ENCODE measurements around the gene ADGRA1.

The ADGRA1 gene

DNA sequence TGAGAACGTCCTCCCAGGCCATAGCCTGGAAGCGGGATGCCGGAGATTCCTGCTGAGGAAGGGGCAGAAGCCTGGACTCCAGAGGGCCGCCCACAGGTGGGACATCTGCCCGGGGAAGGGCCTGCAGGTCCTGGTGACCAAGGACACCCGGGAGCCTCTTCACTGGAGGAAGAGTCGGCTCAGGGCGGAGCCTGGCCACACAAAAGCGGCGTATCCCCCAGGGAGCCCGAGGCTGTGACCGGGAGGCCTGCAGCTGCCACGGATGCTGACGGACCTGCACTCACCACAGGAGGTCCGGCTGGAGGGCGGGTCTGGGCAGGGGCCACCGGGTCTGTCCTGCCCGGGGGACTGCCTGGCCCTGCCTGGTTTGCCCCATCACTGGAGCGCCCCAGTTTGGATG lies 15.5 kb upstream of the ADGRA1 start:
- DNase-seq (ENCODE audit: low spot score): no peak
- POLR2A ChIA-PET (ENCODE audit: low non-redundant PET): no interaction called here
- CTCF ChIA-PET: no interaction called here
- TF ChIP-seq, protein P1, sequence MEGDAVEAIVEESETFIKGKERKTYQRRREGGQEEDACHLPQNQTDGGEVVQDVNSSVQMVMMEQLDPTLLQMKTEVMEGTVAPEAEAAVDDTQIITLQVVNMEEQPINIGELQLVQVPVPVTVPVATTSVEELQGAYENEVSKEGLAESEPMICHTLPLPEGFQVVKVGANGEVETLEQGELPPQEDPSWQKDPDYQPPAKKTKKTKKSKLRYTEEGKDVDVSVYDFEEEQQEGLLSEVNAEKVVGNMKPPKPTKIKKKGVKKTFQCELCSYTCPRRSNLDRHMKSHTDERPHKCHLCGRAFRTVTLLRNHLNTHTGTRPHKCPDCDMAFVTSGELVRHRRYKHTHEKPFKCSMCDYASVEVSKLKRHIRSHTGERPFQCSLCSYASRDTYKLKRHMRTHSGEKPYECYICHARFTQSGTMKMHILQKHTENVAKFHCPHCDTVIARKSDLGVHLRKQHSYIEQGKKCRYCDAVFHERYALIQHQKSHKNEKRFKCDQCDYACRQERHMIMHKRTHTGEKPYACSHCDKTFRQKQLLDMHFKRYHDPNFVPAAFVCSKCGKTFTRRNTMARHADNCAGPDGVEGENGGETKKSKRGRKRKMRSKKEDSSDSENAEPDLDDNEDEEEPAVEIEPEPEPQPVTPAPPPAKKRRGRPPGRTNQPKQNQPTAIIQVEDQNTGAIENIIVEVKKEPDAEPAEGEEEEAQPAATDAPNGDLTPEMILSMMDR (conservative IDR thresholded peaks at IDR 0.05; ENCODE audit: low read depth): no peak
- H3K27ac ChIP-seq: no peak overlapping the region

GRCh38 chr10:133072720-133073390 lies 14.9 kb upstream of the ADGRA1 start:
- ChIA-PET CTCF (no interaction called here), POLR2A (ENCODE audit: low non-redundant PET) (no interaction called here)
- no peak for DNase-seq (ENCODE audit: low spot score)
- H3K27ac ChIP-seq: no peak overlapping the region
- TF ChIP-seq, protein P1 (conservative IDR thresholded peaks at IDR 0.05; ENCODE audit: low read depth): no peak

- no peak for DNase-seq (ENCODE audit: low spot score)
- TF ChIP-seq, protein P1 (conservative IDR thresholded peaks at IDR 0.05; ENCODE audit: low read depth): no peak
- CTCF ChIA-PET: interaction anchor here (0.6 kb wide), 1 partner anchor 25 kb away, joined by 3 read pairs; no protein-coding TSS in a partner anchor
- no peak overlapping the region for H3K27ac ChIP-seq
- POLR2A ChIA-PET (ENCODE audit: low non-redundant PET): no interaction called here
Observed at GRCh38 chr10:133075346-133076137, 12.2 kb upstream of the ADGRA1 start.

DNA sequence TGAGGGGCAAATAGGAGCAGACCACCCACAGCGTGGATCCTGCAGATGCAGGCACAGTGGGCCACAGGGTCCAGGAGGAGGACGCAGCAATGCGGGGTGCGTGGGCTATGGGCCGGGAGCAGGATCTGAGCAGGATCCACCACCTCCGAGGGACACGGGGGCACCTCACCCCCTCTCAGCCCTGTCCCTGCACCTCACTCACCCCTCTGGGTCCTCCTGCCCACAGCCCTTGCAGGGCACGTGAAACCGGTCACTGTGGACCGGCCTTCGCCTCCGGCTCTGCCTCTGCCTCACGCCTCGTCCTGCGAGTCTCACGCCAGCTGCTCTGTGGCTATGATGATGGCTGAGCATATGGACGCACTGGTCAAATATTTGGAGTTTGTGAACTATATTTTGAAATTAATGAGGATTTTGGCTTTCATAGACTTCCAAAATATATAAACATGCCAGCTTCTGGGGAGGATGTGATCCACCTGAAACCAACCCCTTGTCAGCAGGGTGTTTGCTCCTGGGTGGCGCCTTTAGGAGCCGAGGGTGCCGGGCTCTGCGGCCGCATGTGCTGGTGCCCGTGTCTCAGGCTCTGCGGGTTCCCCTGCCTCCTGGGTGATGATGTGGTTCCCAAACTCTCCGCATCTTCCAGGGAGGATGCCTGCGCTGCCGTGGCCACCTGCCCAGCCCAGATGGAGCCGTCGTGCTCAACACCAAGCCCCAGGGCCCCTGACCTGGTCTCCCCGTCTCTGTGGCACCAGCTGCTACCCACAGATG lies 11.3 kb upstream of the ADGRA1 start:
- H3K27ac ChIP-seq: no peak overlapping the region
- DNase-seq (ENCODE audit: low spot score): no peak
- ChIA-PET POLR2A (ENCODE audit: low non-redundant PET) (no interaction called here), CTCF (no interaction called here)
- TF ChIP-seq, protein P1 (conservative IDR thresholded peaks at IDR 0.05; ENCODE audit: low read depth): no peak

GRCh38 chr10:133079836-133080682 lies 7.7 kb upstream of the ADGRA1 start:
- POLR2A ChIA-PET (ENCODE audit: low non-redundant PET): no interaction called here
- CTCF ChIA-PET: no interaction called here
- TF ChIP-seq, protein P1 (conservative IDR thresholded peaks at IDR 0.05; ENCODE audit: low read depth): no peak
- peak; percentile 25 for DNase-seq (ENCODE audit: low spot score)
- no peak overlapping the region for H3K27ac ChIP-seq

GRCh38 chr10:133080683-133081040 lies 7.1 kb upstream of the ADGRA1 start:
- TF ChIP-seq, protein P1 (conservative IDR thresholded peaks at IDR 0.05; ENCODE audit: low read depth): no peak
- H3K27ac ChIP-seq: no peak overlapping the region
- ChIA-PET CTCF (no interaction called here), POLR2A (ENCODE audit: low non-redundant PET) (no interaction called here)
- no peak for DNase-seq (ENCODE audit: low spot score)
